ENCODE results near the gene UBE2H. TPM values are rescaled to one million over a fixed set of nuclear protein-coding genes. Genes with fewer than 3 reads are reported as not detected.

Gene UBE2H
- total RNA-seq, 4 donors from 2014 or later: 31.0 to 131 (median 53.3) TPM

DNA sequence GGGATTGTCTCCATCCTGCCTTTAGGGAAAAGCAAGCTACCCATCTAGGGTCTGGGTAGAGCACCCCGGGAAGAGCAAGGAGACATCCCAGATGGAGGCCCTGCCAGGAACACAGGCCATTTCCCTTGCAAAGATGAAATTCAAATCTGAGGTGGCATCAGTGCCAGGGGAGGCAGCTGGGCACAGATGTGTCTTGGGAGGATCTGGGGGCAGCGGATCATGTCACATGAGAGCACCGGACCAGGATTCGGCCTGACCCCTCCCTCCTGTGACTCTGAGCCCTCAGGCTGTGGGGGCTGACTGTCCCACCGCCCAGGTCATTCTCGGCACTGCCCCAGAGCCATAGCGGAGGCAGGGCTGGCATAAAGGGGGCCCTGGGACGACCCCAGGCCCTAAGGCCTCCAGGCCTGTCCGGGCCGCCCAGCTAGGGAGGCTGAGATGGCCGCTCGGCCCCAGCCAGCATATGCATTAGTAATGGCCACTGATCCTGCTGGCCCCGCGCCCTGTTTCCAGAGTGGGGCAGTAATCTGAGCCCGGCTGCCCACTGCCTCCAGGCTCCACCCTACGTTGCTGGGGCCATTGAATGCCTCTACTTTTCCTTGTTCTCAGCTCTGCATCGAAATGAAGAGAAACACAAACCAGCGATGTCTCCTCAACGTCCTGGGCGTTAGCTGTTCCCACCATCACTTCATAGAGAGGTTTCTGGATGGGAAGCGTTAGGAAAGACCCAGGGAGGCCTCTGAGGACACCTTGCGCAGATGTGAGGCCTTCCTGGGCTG, 148.5 kb downstream of the UBE2H start:
- Histone ChIP-seq H3K27me3 (peaks cover 9% of the 10 kb centered on the region), H3K36me3 (no peaks in the 10 kb centered on the region), H3K4me3 (no peak overlapping the region), H3K27ac (no peak overlapping the region), H3K9me3 (no peaks in the 10 kb centered on the region), H3K4me1 (no peaks in the 10 kb centered on the region)
- DNase-seq: no peak
- WGBS, 2 donors (ENCODE audit: low coverage in 1 of 2): 94% methylated on average over 22 of the region's 22 CpGs; no CpG with 5 or more reads in 1 of the 2 donors
- intact Hi-C loops (cut with DNase I; ENCODE audit: low total_unique reads): no loop called here
- in situ Hi-C loops (cut with MboI; ENCODE audit: low pct_ligation_motif_present in 1 of 4, low pct_unique_long_range_greater_than_20kb in 1 of 4, low sequenced_read_pairs in 3 of 4): loop anchor here in 2 of 4 donors (10.0 to 25.0 kb wide), 2 partner anchors 139 to 142 kb away; no protein-coding TSS in a partner anchor
- TF ChIP-seq POLR2AphosphoS5 (IDR thresholded peaks at IDR 0.05) (no peak), POLR2A (IDR thresholded peaks at IDR 0.05) (no peak), EP300 (IDR thresholded peaks at IDR 0.05; ENCODE audit: low read depth) (no peak)
- TF ChIP-seq, protein P1, sequence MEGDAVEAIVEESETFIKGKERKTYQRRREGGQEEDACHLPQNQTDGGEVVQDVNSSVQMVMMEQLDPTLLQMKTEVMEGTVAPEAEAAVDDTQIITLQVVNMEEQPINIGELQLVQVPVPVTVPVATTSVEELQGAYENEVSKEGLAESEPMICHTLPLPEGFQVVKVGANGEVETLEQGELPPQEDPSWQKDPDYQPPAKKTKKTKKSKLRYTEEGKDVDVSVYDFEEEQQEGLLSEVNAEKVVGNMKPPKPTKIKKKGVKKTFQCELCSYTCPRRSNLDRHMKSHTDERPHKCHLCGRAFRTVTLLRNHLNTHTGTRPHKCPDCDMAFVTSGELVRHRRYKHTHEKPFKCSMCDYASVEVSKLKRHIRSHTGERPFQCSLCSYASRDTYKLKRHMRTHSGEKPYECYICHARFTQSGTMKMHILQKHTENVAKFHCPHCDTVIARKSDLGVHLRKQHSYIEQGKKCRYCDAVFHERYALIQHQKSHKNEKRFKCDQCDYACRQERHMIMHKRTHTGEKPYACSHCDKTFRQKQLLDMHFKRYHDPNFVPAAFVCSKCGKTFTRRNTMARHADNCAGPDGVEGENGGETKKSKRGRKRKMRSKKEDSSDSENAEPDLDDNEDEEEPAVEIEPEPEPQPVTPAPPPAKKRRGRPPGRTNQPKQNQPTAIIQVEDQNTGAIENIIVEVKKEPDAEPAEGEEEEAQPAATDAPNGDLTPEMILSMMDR (IDR thresholded peaks at IDR 0.05): no peak

DNA sequence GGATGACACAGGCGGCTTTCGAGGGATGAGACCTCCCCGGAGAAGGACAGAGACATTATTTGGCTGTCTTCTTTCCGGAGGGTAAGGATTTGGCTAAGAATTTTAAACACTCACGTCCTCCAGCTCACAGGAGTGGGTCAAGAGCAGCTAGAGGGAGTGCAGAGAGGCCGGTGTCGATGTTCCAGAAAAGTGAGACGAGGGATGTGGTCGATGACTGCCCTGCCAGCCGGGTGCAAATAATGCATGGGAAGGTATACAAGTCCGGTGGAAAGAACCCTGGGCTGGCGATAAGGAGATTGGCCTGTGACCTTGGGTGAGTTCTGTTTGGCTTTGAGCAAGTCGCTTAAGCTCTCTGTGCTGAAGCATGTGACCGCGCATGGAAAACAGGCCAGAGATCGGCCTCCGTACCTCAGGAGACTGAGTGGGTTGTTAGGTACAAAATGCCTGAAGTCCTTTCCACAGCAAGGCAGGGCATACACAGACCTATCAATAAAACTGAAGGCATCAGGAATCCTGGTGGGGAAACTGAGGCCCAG, 149.1 kb downstream of the UBE2H start:
- intact Hi-C loops (cut with DNase I; ENCODE audit: low total_unique reads): no loop called here
- no peak overlapping the region for H3K4me3 ChIP-seq
- no peak overlapping the region for H3K27ac ChIP-seq
- peaks cover 9% of the 10 kb centered on the region for H3K27me3 ChIP-seq
- TF ChIP-seq POLR2AphosphoS5 (IDR thresholded peaks at IDR 0.05) (no peak), EP300 (IDR thresholded peaks at IDR 0.05; ENCODE audit: low read depth) (no peak)
- in situ Hi-C loops (cut with MboI; ENCODE audit: low pct_ligation_motif_present in 1 of 4, low pct_unique_long_range_greater_than_20kb in 1 of 4, low sequenced_read_pairs in 3 of 4): loop anchor here in 2 of 4 donors (10.0 to 25.0 kb wide), 2 partner anchors 139 to 141 kb away; no protein-coding TSS in a partner anchor
- no peak for DNase-seq
- 79% methylated on average over 17 of the region's 17 CpGs; no CpG with 5 or more reads in 1 of the 2 donors for WGBS, 2 donors (ENCODE audit: low coverage in 1 of 2)
- H3K36me3 ChIP-seq: no peaks in the 10 kb centered on the region
- no peaks in the 10 kb centered on the region for H3K4me1 ChIP-seq
- H3K9me3 ChIP-seq: no peaks in the 10 kb centered on the region

DNA sequence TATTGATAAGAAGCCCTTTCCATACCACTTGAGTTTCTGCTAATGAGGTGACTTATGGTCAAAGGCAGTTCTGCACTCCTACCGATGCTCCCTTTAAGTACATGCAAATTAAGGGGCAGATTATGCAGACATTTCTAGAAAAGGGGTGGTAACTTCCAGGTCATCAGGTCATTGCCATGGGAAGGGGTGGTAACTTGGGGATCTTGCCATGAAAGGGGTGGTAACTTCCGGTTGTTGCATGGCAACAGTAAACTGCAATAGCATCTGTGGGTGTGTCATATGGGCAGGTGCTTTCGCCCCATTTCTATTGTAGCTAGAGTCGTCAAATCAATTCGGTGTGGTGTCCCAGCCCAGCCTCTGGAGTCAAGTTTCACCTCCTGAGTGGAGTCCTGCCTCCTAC, 150.9 kb downstream of the UBE2H start:
- WGBS, 2 donors (ENCODE audit: low coverage in 1 of 2): 33 to 48% methylated on average over 1 to 5 of the region's 5 CpGs
- no peak for DNase-seq
- intact Hi-C loops (cut with DNase I; ENCODE audit: low total_unique reads): no loop called here
- TF ChIP-seq POLR2A (IDR thresholded peaks at IDR 0.05) (no peak), POLR2AphosphoS5 (IDR thresholded peaks at IDR 0.05) (no peak), EP300 (IDR thresholded peaks at IDR 0.05; ENCODE audit: low read depth) (no peak)
- TF ChIP-seq, protein P1 (IDR thresholded peaks at IDR 0.05): no peak
- H3K27ac ChIP-seq: no peak overlapping the region
- H3K4me3 ChIP-seq: no peak overlapping the region
- peaks cover 9% of the 10 kb centered on the region for H3K27me3 ChIP-seq
- no peaks in the 10 kb centered on the region for H3K36me3 ChIP-seq
- in situ Hi-C loops (cut with MboI; ENCODE audit: low pct_ligation_motif_present in 1 of 4, low pct_unique_long_range_greater_than_20kb in 1 of 4, low sequenced_read_pairs in 3 of 4): loop anchor here in 2 of 4 donors (10.0 to 25.0 kb wide), 2 partner anchors 137 to 140 kb away; no protein-coding TSS in a partner anchor
- H3K9me3 ChIP-seq: no peaks in the 10 kb centered on the region
- no peaks in the 10 kb centered on the region for H3K4me1 ChIP-seq

DNA sequence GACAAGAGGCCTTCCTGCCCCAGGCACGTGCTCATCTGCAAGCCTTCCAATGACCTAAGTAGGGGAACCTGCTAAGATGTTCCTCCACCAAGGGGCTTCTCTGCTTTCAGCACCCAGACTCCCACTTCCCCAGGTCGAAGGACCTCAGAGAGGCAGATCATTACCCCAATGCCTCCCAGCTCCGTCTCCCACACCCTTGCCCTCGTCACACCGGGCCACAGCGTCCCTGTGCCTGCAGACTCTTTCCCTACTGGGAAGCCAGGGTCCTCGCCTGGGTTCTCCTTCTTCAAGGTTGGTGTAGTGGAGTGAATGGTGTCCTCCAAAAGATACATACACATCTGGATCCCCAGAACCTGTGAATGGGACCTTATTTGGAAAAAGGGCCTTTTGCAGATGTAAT, 151.9 kb downstream of the UBE2H start:
- no peaks in the 10 kb centered on the region for H3K9me3 ChIP-seq
- H3K4me3 ChIP-seq: no peak overlapping the region
- in situ Hi-C loops (cut with MboI; ENCODE audit: low pct_ligation_motif_present in 1 of 4, low pct_unique_long_range_greater_than_20kb in 1 of 4, low sequenced_read_pairs in 3 of 4): loop anchor here in 2 of 4 donors (10.0 to 25.0 kb wide), 2 partner anchors 136 to 139 kb away; no protein-coding TSS in a partner anchor
- 85% methylated on average over 7 of the region's 7 CpGs; no CpG with 5 or more reads in 1 of the 2 donors for WGBS, 2 donors (ENCODE audit: low coverage in 1 of 2)
- H3K27ac ChIP-seq: no peak overlapping the region
- peaks cover 9% of the 10 kb centered on the region for H3K27me3 ChIP-seq
- TF ChIP-seq POLR2A (IDR thresholded peaks at IDR 0.05) (no peak), POLR2AphosphoS5 (IDR thresholded peaks at IDR 0.05) (no peak), EP300 (IDR thresholded peaks at IDR 0.05; ENCODE audit: low read depth) (no peak)
- TF ChIP-seq, protein P1 (IDR thresholded peaks at IDR 0.05): no peak
- no peak for DNase-seq
- H3K36me3 ChIP-seq: no peaks in the 10 kb centered on the region
- intact Hi-C loops (cut with DNase I; ENCODE audit: low total_unique reads): no loop called here
- no peaks in the 10 kb centered on the region for H3K4me1 ChIP-seq
